ENCODE measurements around the gene DUS4L.

The DUS4L gene

GRCh38 chr7:107615910-107616680, 52.3 kb downstream of the DUS4L start:
- no peak for DNase-seq (ENCODE audit: low read depth)

GRCh38 chr7:107622429-107622828, 58.7 kb downstream of the DUS4L start:
- DNase-seq (ENCODE audit: low read depth), result no peak

- DNase-seq (ENCODE audit: low read depth), result no peak
These were observed 59.1 kb downstream of the DUS4L start for GRCh38 chr7:107622894-107623293.

GRCh38 chr7:107627002-107627401, 63.2 kb downstream of the DUS4L start:
- no peak for DNase-seq (ENCODE audit: low read depth)
